Heart left ventricle (tissue), 16 donors: ENCODE results near the gene ZSWIM2. TPM values are rescaled to one million over a fixed set of nuclear protein-coding genes. Genes with fewer than 3 reads are reported as not detected.

ENCODE experiments used
- ATAC-seq, 4 donors: fragments of 200-7000 bp; cut with Tn5 transposase; one replicate each; pipeline ENCODE4 v1.9.1; 2020 to 2022; ENCODE audit warnings: moderate library complexity in 4 of 4, mild to moderate bottlenecking in 3 of 4, moderate number of reproducible peaks in 1 of 4
- DNase-seq, 5 donors: peaks; one replicate each; pipeline ENCODE4 v3.0.0-alpha.2; 2020
- H3K27ac ChIP-seq, 12 donors: fragments of 200-600 bp; sonication (generic) in 4 of 12; one replicate each; pipeline versions ENCODE4 v1.5.0 to v1.8.0; 2016 to 2022; ENCODE audit warnings: mild to moderate bottlenecking in 2 of 12
- H3K27me3 ChIP-seq, 9 donors: fragments of 200-600 bp; sonication (generic) in 2 of 9; one replicate each; pipeline versions ENCODE4 v1.5.1 to v1.8.0; 2016 to 2022; ENCODE audit warnings: mild to moderate bottlenecking in 3 of 9
- H3K36me3 ChIP-seq, 9 donors: fragments of 200-600 bp; sonication (generic) in 2 of 9; one replicate each; pipeline versions ENCODE4 v1.5.0 to v1.8.0; 2018 to 2022; ENCODE audit warnings: mild to moderate bottlenecking in 2 of 9
- H3K4me1 ChIP-seq, 12 donors: fragments of 200-600 bp; sonication (generic) in 4 of 12; one replicate each; pipeline versions ENCODE4 v1.5.0 to v1.8.0; 2016 to 2022; ENCODE audit warnings: mild to moderate bottlenecking in 3 of 12
- H3K4me3 ChIP-seq, 12 donors: fragments of 200-600 bp; sonication (generic) in 4 of 12; one replicate each; pipeline versions ENCODE4 v1.5.0 to v1.8.0; 2017 to 2022; ENCODE audit warnings: mild to moderate bottlenecking in 9 of 12, moderate library complexity in 4 of 12
- H3K9me3 ChIP-seq, 12 donors: fragments of 200-600 bp; sonication (generic) in 4 of 12; one replicate each; pipeline versions ENCODE4 v1.5.0 to v1.8.0; 2016 to 2022; ENCODE audit warnings: mild to moderate bottlenecking in 1 of 12
- CTCF ChIP-seq, 12 donors: fragments of 200-600 bp; sonication (generic) in 4 of 12; IDR thresholded peaks; one replicate each; pipeline versions ENCODE4 v1.5.0 to v1.8.0; 2018 to 2022; ENCODE audit warnings: antibody characterized with exemption in 12 of 12, mild to moderate bottlenecking in 5 of 12
- POLR2A ChIP-seq, 2 donors: fragments of 450-650 bp; IDR thresholded peaks; one replicate each; pipeline ENCODE4 v1.6.1; 2017; ENCODE audit warnings: antibody characterized with exemption in 2 of 2, mild to moderate bottlenecking in 2 of 2, moderate library complexity in 2 of 2
- whole genome bisulfite sequencing, 4 donors: extraction: QIAGEN DNeasy Blood & Tissue Kit in 2 of 4; methylation state at CpG; one replicate each; pipeline versions ENCODE4 v1.1.5 to v1.1.7; 2013 to 2018; 5-methylcytosine and 5-hydroxymethylcytosine counted together
- intact Hi-C, 10 donors: fragments of 100-400 bp; cut with DNase I; formaldehyde crosslinking; loops; one replicate each; pipeline versions ENCODE4 v1.11.1 to v1.14.2; 2022
- polyA plus RNA-seq, 2 donors: library from polyadenylated mRNA; stranded (reverse); fragments of 200-250 nt; gene quantifications; one replicate each; pipeline ENCODE4 v1.2.3, GENCODE V29; 2013
- total RNA-seq, 9 donors: library from RNA; depleted of rRNA in 2 of 9; stranded (reverse); fragments of >200 nt in 2 of 9; fragmentation: NEBNext Ultra II Directional in 3 of 9; extraction: Animal tissue kit (Norgen Biotek cat#: 25700) in 3 of 9; gene quantifications; one replicate each; pipeline versions ENCODE4 v1.1.0 to v1.2.4, GENCODE V29; 2016 to 2023
- donor health status: ischemic (EF 13 %, LVEDD 7.1; RV severe dilation, severe dysfunction).
- donor health status: healthy with polysubstance abuse.
- donor health status: DM: no; HTN: yes; CAD: no.
- donor health status: DM: no; HTN: no; CAD: no.
- donor health status: ischemic (EF 25% LVEDD 6.9; RV normal size, moderate dysfunction).
- donor health status: ischemic (EF 25% LVEDD 5.7; RV mildly dilated, moderate dysfunction).
- donor health status: healthy.
- donor health status: DM: yes; HTN: yes; CAD: no.
- donor health status: ischemic (EF 35%, LVEDD 5.7; RV mildly dilated, moderate dysfunction).
- donor health status: nonischemic (EF 11% LVEDD 7.7; RV severe dilation, severe dysfunction).
- donor health status: DM: yes; HTN: yes; CAD: no.
- donor health status: PGD.
- donor health status: ischemic (EF 29% LVEDD 5.4; RV normal size, mild dysfunction).
- donor health status: nonischemic (EF 23%, LVEDD 6.1; RV moderate dilation, normal function).

ZSWIM2 gene
- total and polyA plus RNA-seq, 11 donors: not detected

DNA sequence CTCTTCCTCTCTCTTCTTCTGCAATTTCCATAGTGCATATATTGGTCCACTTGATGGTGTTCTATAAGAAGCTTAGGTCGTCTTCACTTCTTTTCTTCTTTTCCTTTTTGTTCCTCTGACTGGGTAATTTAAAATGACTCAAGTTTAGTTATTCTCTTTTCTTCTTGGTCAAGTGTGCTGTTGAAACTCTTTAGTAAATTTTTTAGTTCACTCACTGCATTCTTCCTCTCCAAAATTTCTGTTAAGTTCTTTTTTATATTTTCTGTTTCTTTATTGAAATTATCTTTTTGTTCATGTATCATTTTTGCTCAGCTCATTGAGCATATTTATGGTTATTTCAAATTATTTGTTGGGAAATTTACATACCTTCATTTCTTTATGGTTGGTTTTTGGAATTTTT is 32.7 kb upstream of the ZSWIM2 start:
- Histone ChIP-seq H3K27me3 (no peaks in the 10 kb centered on the region), H3K36me3 (no peaks in the 10 kb centered on the region), H3K4me1 (peaks cover 0 to 23% (median 10%) of the 10 kb centered on the region in 12 donors), H3K27ac (no peak overlapping the region), H3K4me3 (no peak overlapping the region), H3K9me3 (peaks cover 0 to 25% (median 0%) of the 10 kb centered on the region in 12 donors)
- DNase-seq (no peak), ATAC-seq (no peak)
- intact Hi-C loops: no loop called here
- WGBS, 4 donors: 75 to 91% (median 80%) methylated on average over 1 of the region's 1 CpG
- TF ChIP-seq CTCF (IDR thresholded peaks at IDR 0.05) (no peak), POLR2A (IDR thresholded peaks at IDR 0.05) (no peak)

- TF ChIP-seq POLR2A (IDR thresholded peaks at IDR 0.05) (no peak), CTCF (IDR thresholded peaks at IDR 0.05) (no peak)
- 75 to 94% (median 90%) methylated on average over 2 of the region's 2 CpGs for WGBS, 4 donors
- no peak for ATAC-seq
Measured at GRCh38 chr2:186879312-186879711, 30.3 kb upstream of the ZSWIM2 start.

GRCh38 chr2:186874713-186875112 is 25.7 kb upstream of the ZSWIM2 start:
- ATAC-seq: no peak
- no peak for TF ChIP-seq CTCF (IDR thresholded peaks at IDR 0.05)
- TF ChIP-seq POLR2A (IDR thresholded peaks at IDR 0.05): no peak
- peaks cover 0 to 3% (median 0%) of the 10 kb centered on the region in 12 donors for H3K4me1 ChIP-seq
- no peaks in the 10 kb centered on the region for H3K27me3 ChIP-seq
- H3K36me3 ChIP-seq: no peaks in the 10 kb centered on the region
- intact Hi-C loops: no loop called here
- no peak for DNase-seq
- WGBS, 4 donors: 79 to 90% (median 89%) methylated on average over 4 of the region's 4 CpGs
- no peaks in the 10 kb centered on the region for H3K9me3 ChIP-seq
- H3K27ac ChIP-seq: no peak overlapping the region
- no peak overlapping the region for H3K4me3 ChIP-seq

More at GRCh38 chr2:186879312-186879711, 30.3 kb upstream of the ZSWIM2 start:
- no peak overlapping the region for H3K4me3 ChIP-seq
- no peaks in the 10 kb centered on the region for H3K27me3 ChIP-seq
- intact Hi-C loops: no loop called here
- peaks cover 0 to 4% (median 0%) of the 10 kb centered on the region in 12 donors for H3K4me1 ChIP-seq
- H3K36me3 ChIP-seq: no peaks in the 10 kb centered on the region
- no peak for DNase-seq
- peaks cover 0 to 25% (median 0%) of the 10 kb centered on the region in 12 donors for H3K9me3 ChIP-seq
- no peak overlapping the region for H3K27ac ChIP-seq

DNA sequence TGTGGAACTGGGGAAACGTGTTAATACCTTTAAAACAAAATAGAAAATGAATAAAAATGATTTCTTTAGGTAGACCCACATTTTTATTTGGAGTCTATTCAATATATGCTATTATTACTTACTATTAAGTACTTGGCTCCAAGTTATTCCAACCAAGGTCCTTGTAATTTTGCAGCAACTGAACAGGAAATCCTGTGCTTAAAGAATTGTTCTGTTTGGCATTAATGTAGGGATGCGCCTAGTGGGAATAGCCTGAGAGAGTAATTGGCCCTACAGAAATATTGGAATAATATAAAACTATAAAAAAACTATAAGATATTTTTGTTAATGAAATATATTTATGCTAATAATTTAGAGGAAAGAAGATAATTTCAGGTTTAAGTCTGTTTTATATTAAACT is 22.9 kb upstream of the ZSWIM2 start:
- TF ChIP-seq POLR2A (IDR thresholded peaks at IDR 0.05) (no peak), CTCF (IDR thresholded peaks at IDR 0.05) (no peak)
- WGBS, 4 donors: 48 to 59% (median 56%) methylated on average over 2 of the region's 2 CpGs
- H3K27me3 ChIP-seq: no peaks in the 10 kb centered on the region
- H3K27ac ChIP-seq: no peak overlapping the region
- no peak overlapping the region for H3K4me3 ChIP-seq
- H3K4me1 ChIP-seq: peaks cover 0 to 18% (median 0%) of the 10 kb centered on the region in 12 donors
- no peak for DNase-seq
- H3K36me3 ChIP-seq: no peaks in the 10 kb centered on the region
- ATAC-seq: no peak
- intact Hi-C loops: no loop called here
- H3K9me3 ChIP-seq: peaks cover 0 to 3% (median 0%) of the 10 kb centered on the region in 12 donors
